ENCODE measurements around the gene PRKCQ.

PRKCQ gene

DNA sequence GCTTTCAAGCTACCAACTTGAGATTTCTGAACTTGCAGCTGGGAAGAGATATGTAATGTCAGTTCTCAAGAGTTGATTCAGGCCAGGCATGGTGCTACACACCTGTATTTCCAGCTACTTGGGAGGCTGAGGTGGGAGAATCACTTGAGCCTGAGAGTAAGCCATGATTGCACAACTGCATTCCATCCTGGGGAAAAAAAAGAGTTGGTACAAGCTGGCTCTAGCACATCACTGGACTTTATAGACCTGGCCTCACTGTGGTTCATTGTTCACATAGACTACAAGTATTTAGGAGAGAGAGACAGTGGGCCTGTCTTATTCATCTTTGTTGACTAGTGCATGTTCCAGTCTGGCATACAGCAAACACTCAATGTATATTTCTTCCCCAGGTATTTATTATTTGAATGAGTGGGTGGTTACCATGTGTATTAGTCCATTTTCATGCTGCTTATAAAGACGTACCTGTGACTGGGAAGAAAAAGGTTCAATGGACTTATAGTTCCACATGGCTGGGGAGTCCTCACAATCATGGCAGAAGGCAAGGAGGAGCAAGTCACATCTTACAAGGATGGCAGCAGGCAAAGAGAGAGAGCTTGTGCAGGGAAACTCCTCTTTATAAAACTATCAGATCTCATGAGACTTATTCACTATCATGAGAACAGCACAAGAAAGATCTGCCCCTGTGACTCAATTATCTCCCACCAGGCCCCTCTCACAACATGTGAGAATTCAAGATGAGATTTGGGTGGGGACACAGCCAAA, 200.9 kb downstream of the PRKCQ start:
- H3F3A ChIP-seq (ENCODE audit: insufficient read depth, low read length): no peaks in the 10 kb centered on the region
- H3K9ac ChIP-seq (ENCODE audit: low read length): no peak overlapping the region
- H3K9me3 ChIP-seq (ENCODE audit: low read length): peaks cover 22% of the 10 kb centered on the region
- H3K4me2 ChIP-seq (ENCODE audit: low read length): no peak overlapping the region
- H3K27ac ChIP-seq (ENCODE audit: low read depth, low read length, poor library complexity, severe bottlenecking): no peak overlapping the region
- no peaks in the 10 kb centered on the region; the same call in 1 of the 2 replicates for H3K36me3 ChIP-seq (ENCODE audit: insufficient read depth, low read length)
- H4K20me1 ChIP-seq (ENCODE audit: insufficient read depth, low read length): no peaks in the 10 kb centered on the region
- H3K4me3 ChIP-seq (ENCODE audit: low read depth, low read length, poor library complexity, severe bottlenecking): no peak overlapping the region
- no peaks in the 10 kb centered on the region for H3K79me2 ChIP-seq (ENCODE audit: insufficient read depth, low read length)
- H3K27me3 ChIP-seq (ENCODE audit: insufficient read depth, low read length): no peaks in the 10 kb centered on the region
- TF ChIP-seq, protein P1, sequence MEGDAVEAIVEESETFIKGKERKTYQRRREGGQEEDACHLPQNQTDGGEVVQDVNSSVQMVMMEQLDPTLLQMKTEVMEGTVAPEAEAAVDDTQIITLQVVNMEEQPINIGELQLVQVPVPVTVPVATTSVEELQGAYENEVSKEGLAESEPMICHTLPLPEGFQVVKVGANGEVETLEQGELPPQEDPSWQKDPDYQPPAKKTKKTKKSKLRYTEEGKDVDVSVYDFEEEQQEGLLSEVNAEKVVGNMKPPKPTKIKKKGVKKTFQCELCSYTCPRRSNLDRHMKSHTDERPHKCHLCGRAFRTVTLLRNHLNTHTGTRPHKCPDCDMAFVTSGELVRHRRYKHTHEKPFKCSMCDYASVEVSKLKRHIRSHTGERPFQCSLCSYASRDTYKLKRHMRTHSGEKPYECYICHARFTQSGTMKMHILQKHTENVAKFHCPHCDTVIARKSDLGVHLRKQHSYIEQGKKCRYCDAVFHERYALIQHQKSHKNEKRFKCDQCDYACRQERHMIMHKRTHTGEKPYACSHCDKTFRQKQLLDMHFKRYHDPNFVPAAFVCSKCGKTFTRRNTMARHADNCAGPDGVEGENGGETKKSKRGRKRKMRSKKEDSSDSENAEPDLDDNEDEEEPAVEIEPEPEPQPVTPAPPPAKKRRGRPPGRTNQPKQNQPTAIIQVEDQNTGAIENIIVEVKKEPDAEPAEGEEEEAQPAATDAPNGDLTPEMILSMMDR (IDR thresholded peaks at IDR 0.05; ENCODE audit: low read length): no peak
- no peak for TF ChIP-seq EZH2 (IDR thresholded peaks at IDR 0.05; ENCODE audit: borderline replicate concordance, low read length)
- H2AFZ ChIP-seq (ENCODE audit: low read length): no peak overlapping the region
- H3K9me2 ChIP-seq (ENCODE audit: low read depth, low read length): no peaks in the 10 kb centered on the region
- H3K4me1 ChIP-seq (ENCODE audit: insufficient read depth, low read length, severe bottlenecking): peaks cover 25% of the 10 kb centered on the region
